Uterine smooth muscle cell (primary cell): ENCODE measurements around the gene LRRC3. TPM values are rescaled to one million over a fixed set of nuclear protein-coding genes. Genes with fewer than 3 reads are reported as not detected.

Experiments used
- total RNA-seq: library from RNA; depleted of rRNA; stranded (reverse); fragments of >200 nt; gene quantifications from 2 replicates; pipeline ENCODE4 v1.2.3, GENCODE V29; 2014

The LRRC3 gene, protein sequence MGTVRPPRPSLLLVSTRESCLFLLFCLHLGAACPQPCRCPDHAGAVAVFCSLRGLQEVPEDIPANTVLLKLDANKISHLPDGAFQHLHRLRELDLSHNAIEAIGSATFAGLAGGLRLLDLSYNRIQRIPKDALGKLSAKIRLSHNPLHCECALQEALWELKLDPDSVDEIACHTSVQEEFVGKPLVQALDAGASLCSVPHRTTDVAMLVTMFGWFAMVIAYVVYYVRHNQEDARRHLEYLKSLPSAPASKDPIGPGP
- total RNA-seq: 0.33 and 0.37 TPM in 2 replicates

DNA sequence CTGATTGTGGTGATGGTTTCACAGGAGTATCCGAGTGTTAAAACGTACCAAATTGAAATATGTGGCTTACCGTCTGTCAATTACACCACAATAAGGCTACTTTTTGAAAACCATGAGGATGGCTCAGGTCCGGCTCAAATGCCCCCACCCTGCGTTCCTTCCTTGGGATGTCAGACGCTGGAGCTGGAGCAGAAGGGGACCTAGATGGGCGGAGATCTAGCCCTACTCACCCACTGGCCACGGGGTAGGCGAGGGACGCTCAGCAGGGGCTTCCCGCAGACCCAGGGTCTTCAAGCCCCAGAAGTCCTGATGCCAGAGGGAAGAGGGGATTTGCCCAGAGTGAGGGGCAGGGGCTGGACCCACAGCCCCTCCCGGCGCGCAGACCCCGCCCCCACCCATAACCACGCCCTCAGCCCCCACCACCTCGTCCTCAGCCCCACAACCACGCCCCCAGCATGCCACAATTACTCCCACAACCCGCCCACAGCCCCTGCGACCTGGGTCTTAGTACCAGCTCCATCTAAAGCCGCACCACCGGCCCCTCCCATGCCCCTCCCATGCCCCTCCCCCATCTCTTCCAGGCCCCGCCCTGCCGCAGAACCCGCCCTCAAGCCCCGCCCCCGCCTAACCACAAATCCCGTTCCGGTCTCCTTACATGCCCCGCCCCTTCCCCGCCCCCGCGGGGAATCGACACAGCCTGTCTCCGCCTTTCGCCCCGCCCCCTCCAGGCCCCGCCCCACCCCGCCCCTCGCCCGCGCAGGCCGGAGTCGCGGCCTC lies at the start of gene LRRC3:
TSS of gene LRRC3 (plus strand) at position 764 of the 777 bp plus-strand sequence. CDS start 1,135 bp downstream, outside the sequence.

Other genes starting within 250 kb of the LRRC3 start
- gene ICOSLG, start 214.6 kb upstream of the LRRC3 start, total RNA-seq: 0.11 and 0.50 TPM in 2 replicates
- not detected in 2 replicates for gene DNMT3L, start 193.6 kb upstream of the LRRC3 start, total RNA-seq
- gene AIRE, start 169.6 kb upstream of the LRRC3 start, total RNA-seq: under 0.01 TPM in 1 of 2 replicates, not detected in the other
- 232 and 303 TPM in 2 replicates for gene PFKL, start 155.5 kb upstream of the LRRC3 start, total RNA-seq
- 10.8 and 13.1 TPM in 2 replicates for gene CFAP410, start 116.1 kb upstream of the LRRC3 start, total RNA-seq
- gene TRPM2, start 101.9 kb upstream of the LRRC3 start, total RNA-seq: under 0.01 TPM in 1 of 2 replicates, not detected in the other
- gene KRTAP10-1, start 84.7 kb downstream of the LRRC3 start, total RNA-seq: not detected in 2 replicates
- not detected in 2 replicates for gene KRTAP10-2, start 96.0 kb downstream of the LRRC3 start, total RNA-seq
- gene KRTAP10-3, start 103.3 kb downstream of the LRRC3 start, total RNA-seq: not detected in 2 replicates
- gene KRTAP10-4, start 118.2 kb downstream of the LRRC3 start, total RNA-seq: not detected in 2 replicates
- not detected in 2 replicates for gene KRTAP10-5, start 125.1 kb downstream of the LRRC3 start, total RNA-seq
- not detected in 2 replicates for gene KRTAP10-6, start 137.0 kb downstream of the LRRC3 start, total RNA-seq
- not detected in 2 replicates for gene KRTAP10-7, start 145.1 kb downstream of the LRRC3 start, total RNA-seq
- not detected in 2 replicates for gene KRTAP10-8, start 156.6 kb downstream of the LRRC3 start, total RNA-seq
- gene KRTAP10-9, start 171.6 kb downstream of the LRRC3 start, total RNA-seq: not detected in 2 replicates
- not detected in 2 replicates for gene KRTAP10-10, start 181.8 kb downstream of the LRRC3 start, total RNA-seq
- not detected in 2 replicates for gene KRTAP10-11, start 190.9 kb downstream of the LRRC3 start, total RNA-seq
- gene KRTAP12-4, start 199.1 kb downstream of the LRRC3 start, total RNA-seq: not detected in 2 replicates
- gene KRTAP12-3, start 202.4 kb downstream of the LRRC3 start, total RNA-seq: not detected in 2 replicates
- gene KRTAP12-2, start 211.4 kb downstream of the LRRC3 start, total RNA-seq: not detected in 2 replicates
- gene KRTAP12-1, start 226.7 kb downstream of the LRRC3 start, total RNA-seq: not detected in 2 replicates
- not detected in 2 replicates for gene KRTAP10-12, start 241.7 kb downstream of the LRRC3 start, total RNA-seq